CD4-positive, CD25-positive, alpha-beta regulatory T cell (primary cell): ENCODE measurements around the gene HAPLN1. TPM values are rescaled to one million over a fixed set of nuclear protein-coding genes. Genes with fewer than 3 reads are reported as not detected.

Experiments used
- ATAC-seq, 2 donors: fragments of 150-1000 bp; cut with Tn5 transposase; one replicate each; pipeline ENCODE4 v1.10.0; 2021; ENCODE audit warnings: low read depth in 2 of 2, moderate number of reproducible peaks in 2 of 2, moderate library complexity in 1 of 2
- DNase-seq, 3 donors: peaks; one replicate each; pipeline versions ENCODE4 v3.0.0 to v3.0.0-alpha.2; 2012 to 2022; ENCODE audit warnings: mixed read lengths in 1 of 3
- H3K27ac ChIP-seq: one replicate; pipeline ENCODE4 v1.7.0; 2013; ENCODE audit warnings: mild to moderate bottlenecking, low read length; ENCODE audit not compliant: insufficient read depth, poor library complexity, severe bottlenecking
- H3K27me3 ChIP-seq: one replicate; pipeline ENCODE4 v1.7.0; 2013; ENCODE audit warnings: low read length; ENCODE audit not compliant: control insufficient read depth, insufficient read depth
- H3K36me3 ChIP-seq: one replicate; pipeline ENCODE4 v1.7.0; 2013; ENCODE audit warnings: mild to moderate bottlenecking, low read length, moderate library complexity; ENCODE audit not compliant: control insufficient read depth, insufficient read depth
- H3K4me1 ChIP-seq: 2 replicates; pipeline ENCODE4 v1.7.0; 2013; ENCODE audit warnings: mild to moderate bottlenecking, low read length; ENCODE audit not compliant: insufficient read depth, control insufficient read depth, poor library complexity, severe bottlenecking
- H3K4me3 ChIP-seq: one replicate; pipeline ENCODE4 v1.7.0; 2013; ENCODE audit warnings: low read depth, mild to moderate bottlenecking, low read length, moderate library complexity
- H3K9me3 ChIP-seq, 2 experiments: 1 replicate in 1 of 2; 2 replicates in 1 of 2; pipeline ENCODE4 v1.7.0; 2013; ENCODE audit warnings: low read length in 2 of 2, mild to moderate bottlenecking in 1 of 2, moderate library complexity in 1 of 2; ENCODE audit not compliant: control insufficient read depth in 2 of 2
- H3K27ac Mint-ChIP-seq, 3 donors: one replicate each; pipeline ENCODE4 v1.8.0; 2020 to 2022; ENCODE audit warnings: mild to moderate bottlenecking in 3 of 3, mixed read lengths in 3 of 3, moderate library complexity in 2 of 3
- H3K27me3 Mint-ChIP-seq: one replicate; pipeline ENCODE4 v1.8.0; 2022; ENCODE audit warnings: mild to moderate bottlenecking, mixed read lengths
- H3K36me3 Mint-ChIP-seq: one replicate; pipeline ENCODE4 v1.8.0; 2020; ENCODE audit warnings: mixed read lengths
- H3K4me1 Mint-ChIP-seq, 4 donors: one replicate each; pipeline ENCODE4 v1.8.0; 2020 to 2022; ENCODE audit warnings: mixed read lengths in 4 of 4, mild to moderate bottlenecking in 1 of 4
- H3K4me3 Mint-ChIP-seq, 4 donors: one replicate each; pipeline ENCODE4 v1.8.0; 2020 to 2022; ENCODE audit warnings: mild to moderate bottlenecking in 4 of 4, mixed read lengths in 4 of 4, moderate library complexity in 3 of 4
- H3K9me3 Mint-ChIP-seq, 7 donors: one replicate each; pipeline ENCODE4 v1.8.0; 2020 to 2022; ENCODE audit warnings: mixed read lengths in 7 of 7, mild to moderate bottlenecking in 3 of 7, moderate library complexity in 2 of 7
- polyA plus RNA-seq, 4 donors: library from polyadenylated mRNA; unstranded; fragments of 300-500 nt; fragmentation: Illumina TruSeq; gene quantifications; one replicate each; pipeline ENCODE4 v1.2.3, GENCODE V29; 2021
- total RNA-seq: library from RNA; stranded (reverse); gene quantifications from one replicate; pipeline ENCODE4 v1.2.3, GENCODE V29; 2022

Gene HAPLN1
- total and polyA plus RNA-seq, 5 donors from 2014 or later = not detected

GRCh38 chr5:83689881-83690280 lies 30.8 kb downstream of the HAPLN1 start:
- Histone ChIP-seq H3K4me1 (no peaks in the 10 kb centered on the region), H3K36me3 (no peaks in the 10 kb centered on the region), H3K27ac (no peak overlapping the region), H3K9me3 (no peaks in the 10 kb centered on the region), H3K4me3 (no peak overlapping the region), H3K27me3 (no peaks in the 10 kb centered on the region)
- no peak overlapping the region for H3K27ac Mint-ChIP-seq
- no peaks in the 10 kb centered on the region for H3K36me3 Mint-ChIP-seq
- H3K4me1 Mint-ChIP-seq = no peaks in the 10 kb centered on the region
- peaks cover 0 to 4% (median 1%) of the 10 kb centered on the region in 7 donors for H3K9me3 Mint-ChIP-seq
- no peak for DNase-seq
- no peak for ATAC-seq
- peaks cover 4% of the 10 kb centered on the region for H3K27me3 Mint-ChIP-seq
- no peak overlapping the region for H3K4me3 Mint-ChIP-seq

GRCh38 chr5:83688281-83688680 lies 32.4 kb downstream of the HAPLN1 start:
- Mint-ChIP-seq H3K27ac (no peak overlapping the region), H3K4me3 (no peak overlapping the region), H3K36me3 (no peaks in the 10 kb centered on the region), H3K9me3 (peaks cover 0 to 4% (median 1%) of the 10 kb centered on the region in 7 donors), H3K27me3 (peaks cover 4% of the 10 kb centered on the region), H3K4me1 (no peaks in the 10 kb centered on the region)
- Histone ChIP-seq H3K4me3 (no peak overlapping the region), H3K27me3 (no peaks in the 10 kb centered on the region), H3K4me1 (no peaks in the 10 kb centered on the region), H3K9me3 (no peaks in the 10 kb centered on the region), H3K36me3 (no peaks in the 10 kb centered on the region), H3K27ac (no peak overlapping the region)
- ATAC-seq (no peak), DNase-seq (no peak)

- DNase-seq = no peak
- peaks cover 0 to 3% (median 1%) of the 10 kb centered on the region in 7 donors for H3K9me3 Mint-ChIP-seq
Measured at GRCh38 chr5:83687124-83687619, 33.5 kb downstream of the HAPLN1 start.

GRCh38 chr5:83686251-83686650 lies 34.4 kb downstream of the HAPLN1 start:
- no peak for ATAC-seq

More at GRCh38 chr5:83687124-83687619, 33.5 kb downstream of the HAPLN1 start:
- Mint-ChIP-seq H3K4me1 (no peaks in the 10 kb centered on the region), H3K27ac (no peak overlapping the region), H3K4me3 (no peak overlapping the region), H3K36me3 (no peaks in the 10 kb centered on the region), H3K27me3 (peaks cover 4% of the 10 kb centered on the region)
- Histone ChIP-seq H3K4me3 (no peak overlapping the region), H3K4me1 (no peaks in the 10 kb centered on the region), H3K36me3 (no peaks in the 10 kb centered on the region), H3K27ac (no peak overlapping the region), H3K27me3 (no peaks in the 10 kb centered on the region), H3K9me3 (no peaks in the 10 kb centered on the region)
- no peak for ATAC-seq

GRCh38 chr5:83683836-83684235 lies 36.8 kb downstream of the HAPLN1 start:
- H3K27me3 Mint-ChIP-seq = no peaks in the 10 kb centered on the region
- Histone ChIP-seq H3K4me1 (no peaks in the 10 kb centered on the region), H3K36me3 (no peaks in the 10 kb centered on the region), H3K4me3 (no peak overlapping the region), H3K9me3 (no peaks in the 10 kb centered on the region), H3K27ac (no peak overlapping the region), H3K27me3 (no peaks in the 10 kb centered on the region)
- DNase-seq (no peak), ATAC-seq (no peak)
- no peaks in the 10 kb centered on the region for H3K4me1 Mint-ChIP-seq
- H3K36me3 Mint-ChIP-seq = no peaks in the 10 kb centered on the region
- H3K9me3 Mint-ChIP-seq = peaks cover 0 to 1% (median 0%) of the 10 kb centered on the region in 7 donors
- no peak overlapping the region for H3K27ac Mint-ChIP-seq
- H3K4me3 Mint-ChIP-seq = no peak overlapping the region

More at GRCh38 chr5:83686251-83686650, 34.4 kb downstream of the HAPLN1 start:
- no peaks in the 10 kb centered on the region for H3K4me1 ChIP-seq
- Mint-ChIP-seq H3K36me3 (no peaks in the 10 kb centered on the region), H3K4me3 (no peak overlapping the region), H3K27me3 (peaks cover 4% of the 10 kb centered on the region), H3K4me1 (no peaks in the 10 kb centered on the region), H3K27ac (no peak overlapping the region), H3K9me3 (peaks cover 0 to 1% (median 0%) of the 10 kb centered on the region in 7 donors)
- no peak for DNase-seq
- H3K36me3 ChIP-seq = no peaks in the 10 kb centered on the region
- H3K27ac ChIP-seq = no peak overlapping the region
- no peaks in the 10 kb centered on the region for H3K9me3 ChIP-seq
- H3K27me3 ChIP-seq = no peaks in the 10 kb centered on the region
- no peak overlapping the region for H3K4me3 ChIP-seq

- no peak overlapping the region for H3K4me3 ChIP-seq
- Mint-ChIP-seq H3K9me3 (peaks cover 0 to 4% (median 0%) of the 10 kb centered on the region in 7 donors), H3K36me3 (no peaks in the 10 kb centered on the region), H3K4me3 (no peak overlapping the region), H3K4me1 (no peaks in the 10 kb centered on the region), H3K27ac (no peak overlapping the region), H3K27me3 (no peaks in the 10 kb centered on the region)
- ATAC-seq = no peak
- H3K27me3 ChIP-seq = no peaks in the 10 kb centered on the region
- no peak overlapping the region for H3K27ac ChIP-seq
- no peaks in the 10 kb centered on the region for H3K9me3 ChIP-seq
- no peaks in the 10 kb centered on the region for H3K4me1 ChIP-seq
- DNase-seq = no peak
- H3K36me3 ChIP-seq = no peaks in the 10 kb centered on the region
Measured at GRCh38 chr5:83672646-83673045, 48.0 kb downstream of the HAPLN1 start.

GRCh38 chr5:83672158-83672557 lies 48.5 kb downstream of the HAPLN1 start:
- no peak for DNase-seq
- H3K27me3 Mint-ChIP-seq = no peaks in the 10 kb centered on the region
- H3K36me3 ChIP-seq = no peaks in the 10 kb centered on the region

GRCh38 chr5:83665631-83666030 lies 55.0 kb downstream of the HAPLN1 start:
- no peaks in the 10 kb centered on the region for H3K4me1 Mint-ChIP-seq
- no peak overlapping the region for H3K27ac ChIP-seq
- H3K9me3 Mint-ChIP-seq = peaks cover 0 to 4% (median 0%) of the 10 kb centered on the region in 7 donors
- DNase-seq = no peak
- H3K4me3 ChIP-seq = no peak overlapping the region
- no peaks in the 10 kb centered on the region for H3K27me3 Mint-ChIP-seq
- no peaks in the 10 kb centered on the region for H3K36me3 ChIP-seq
- no peak overlapping the region for H3K27ac Mint-ChIP-seq
- H3K4me3 Mint-ChIP-seq = no peak overlapping the region
- H3K4me1 ChIP-seq = no peaks in the 10 kb centered on the region
- no peak for ATAC-seq
- no peaks in the 10 kb centered on the region for H3K36me3 Mint-ChIP-seq
- H3K9me3 ChIP-seq = no peaks in the 10 kb centered on the region
- H3K27me3 ChIP-seq = no peaks in the 10 kb centered on the region

More at GRCh38 chr5:83672158-83672557, 48.5 kb downstream of the HAPLN1 start:
- no peak overlapping the region for H3K4me3 Mint-ChIP-seq
- Histone ChIP-seq H3K27ac (no peak overlapping the region), H3K4me1 (no peaks in the 10 kb centered on the region), H3K27me3 (no peaks in the 10 kb centered on the region), H3K9me3 (no peaks in the 10 kb centered on the region), H3K4me3 (no peak overlapping the region)
- H3K4me1 Mint-ChIP-seq = no peaks in the 10 kb centered on the region
- no peak for ATAC-seq
- peaks cover 0 to 4% (median 0%) of the 10 kb centered on the region in 7 donors for H3K9me3 Mint-ChIP-seq
- H3K27ac Mint-ChIP-seq = no peak overlapping the region
- no peaks in the 10 kb centered on the region for H3K36me3 Mint-ChIP-seq
